HepG2 (cell line): ENCODE data around the gene GDPD1. TPM values are rescaled to one million over a fixed set of nuclear protein-coding genes. Genes with fewer than 3 reads are reported as not detected.

Experiments
- ATAC-seq: fragments of 200-7000 bp; cut with Tn5 transposase; 3 replicates; pipeline ENCODE4 v1.9.1; 2020; ENCODE audit warnings: mild to moderate bottlenecking, moderate library complexity
- BruUV-seq: library from RNA; stranded (reverse); fragments of 400-500 nt; replicated peaks from 2 replicates; lab custom pipeline; 2021; lab: Mats Ljungman, UMichigan
- CTCF ChIA-PET: fragments of 300-600 bp; formaldehyde crosslinking; extraction: SDS; loops from one replicate; lab custom pipeline; 2021; ENCODE audit warnings: low total read pairs, inconsistent platforms, low intra/inter-chr PET ratio; lab: Yijun Ruan, JAX
- POLR2A ChIA-PET: fragments of 350-600 bp; sonication (Branson Sonifier 250); formaldehyde crosslinking; loops from one replicate; lab custom pipeline; 2020; ENCODE audit warnings: antibody characterized with exemption, inconsistent platforms; lab: Yijun Ruan, JAX
- DNase-seq: peaks from one replicate; pipeline ENCODE4 v3.0.0-alpha.2; 2015; ENCODE audit warnings: low spot score
- FAIRE-seq: peaks from 3 replicates; lab custom pipeline; 2011; peaks lifted over from hg19 to GRCh38; lab: Jason Lieb, UNC
- H2AFZ ChIP-seq: one replicate; pipeline ENCODE4 v1.6.1; 2011; ENCODE audit warnings: low read length, inconsistent platforms
- H3K27ac ChIP-seq: fragments of 300-600 bp; 3 replicates; pipeline ENCODE4 v1.8.0; 2011; ENCODE audit warnings: mixed run types, mild to moderate bottlenecking, mixed read lengths, low read length, inconsistent platforms; ENCODE audit not compliant: insufficient read depth; ENCODE audit errors: extremely low read length
- H3K27me3 ChIP-seq, 2 experiments: fragments of 200-600 bp in 1 of 2; 2 replicates in 1 of 2; 3 replicates in 1 of 2; pipeline versions ENCODE4 v1.6.0 to v1.8.0; 2011; ENCODE audit warnings: low read length in 2 of 2, mild to moderate bottlenecking in 2 of 2, moderate library complexity in 2 of 2, inconsistent platforms in 1 of 2; ENCODE audit not compliant: insufficient read depth in 2 of 2, control insufficient read depth in 1 of 2
- H3K36me3 ChIP-seq, 2 experiments: fragments of 200-600 bp in 1 of 2; replicated peaks in 1 of 2; 2 replicates in 1 of 2; 3 replicates in 1 of 2; pipeline versions ENCODE4 v1.5.1 to v1.8.0; 2011; ENCODE audit warnings: low read length in 2 of 2, inconsistent platforms in 1 of 2; ENCODE audit not compliant: insufficient read depth in 2 of 2, control insufficient read depth in 1 of 2
- H3K4me1 ChIP-seq: 2 replicates; pipeline ENCODE4 v1.5.1; 2012; ENCODE audit warnings: low read length, inconsistent platforms; ENCODE audit not compliant: insufficient read depth
- H3K4me2 ChIP-seq: 2 replicates; pipeline ENCODE4 v1.6.0; 2011; ENCODE audit warnings: low read depth, low read length, inconsistent platforms
- H3K4me3 ChIP-seq, 3 experiments: fragments of 200-600 bp in 1 of 3; sonication (generic), shearing (Covaris generic) in 1 of 3; replicated peaks in 1 of 3; 2 replicates each; pipeline ENCODE4 v1.5.1; 2011 to 2016; ENCODE audit warnings: low read length in 3 of 3, inconsistent platforms in 2 of 3, low read depth in 2 of 3, mild to moderate bottlenecking in 2 of 3, control low read depth in 1 of 3, mixed read lengths in 1 of 3; ENCODE audit not compliant: insufficient read depth in 1 of 3
- H3K79me2 ChIP-seq: one replicate; pipeline ENCODE4 v1.6.1; 2011; ENCODE audit warnings: low read length, inconsistent platforms; ENCODE audit not compliant: insufficient read depth
- H3K9ac ChIP-seq: 2 replicates; pipeline ENCODE4 v1.6.0; 2011; ENCODE audit warnings: mild to moderate bottlenecking, low read depth, low read length, inconsistent platforms; ENCODE audit not compliant: insufficient read depth
- H3K9me3 ChIP-seq: 2 replicates; pipeline ENCODE4 v1.5.1; 2012; ENCODE audit warnings: mild to moderate bottlenecking, low read length
- H4K20me1 ChIP-seq: 2 replicates; pipeline ENCODE4 v1.6.0; 2011; ENCODE audit warnings: inconsistent platforms, mild to moderate bottlenecking, low read length, moderate library complexity; ENCODE audit not compliant: insufficient read depth
- AHR ChIP-seq: IDR thresholded peaks from 2 replicates; pipeline ENCODE4 v1.6.1; 2018; ENCODE audit warnings: missing genetic modification reagents, missing compliant biosample characterization
- MNT ChIP-seq: fragments of 450-650 bp; IDR thresholded peaks from 2 replicates; pipeline ENCODE4 v1.6.1; 2016
- RXRA ChIP-seq: sonication (generic); formaldehyde crosslinking; IDR thresholded peaks from 2 replicates; pipeline ENCODE4 v1.5.1; 2020; ENCODE audit warnings: missing genetic modification reagents
- ZNF10 ChIP-seq: sonication (generic); formaldehyde crosslinking; IDR thresholded peaks from 2 replicates; pipeline ENCODE4 v1.4.0; 2020; ENCODE audit warnings: mild to moderate bottlenecking, low read depth, missing genetic modification reagents, borderline replicate concordance
- WGBS: methylation state at CpG from one replicate; pipeline ENCODE4 v1.1.6; 2017; ENCODE audit warnings: low lambda C conversion rate; 5-methylcytosine and 5-hydroxymethylcytosine counted together
- in situ Hi-C: cut with HindIII; loops from 2 replicates; pipeline ENCODE4 v1.10.0; 2017; ENCODE audit warnings: low pct_unique_long_range_greater_than_20kb; ENCODE audit not compliant: extremely low pct_ligation_motif_present
- intact Hi-C: fragments of 100-400 bp; cut with micrococcal nuclease; formaldehyde crosslinking; loops from one replicate; pipeline ENCODE4 v1.10.0; 2022; ENCODE audit not compliant: unreplicated experiment
- polyA plus RNA-seq, 8 experiments: library from polyadenylated mRNA; depleted of rRNA in 3 of 8; stranded (reverse) in 7 of 8; unstranded in 1 of 8; fragments of >200 nt; fragmentation: Illumina TruSeq in 4 of 8; extraction: Trizol in 4 of 8; gene quantifications; 2 replicates each; pipeline versions ENCODE4 v1.2.1 to v1.2.3, GENCODE V29; 2011 to 2016; ENCODE audit warnings: low read depth in 4 of 8, missing spikeins in 1 of 8, mixed read lengths in 1 of 8; ENCODE audit not compliant: insufficient read depth in 1 of 8
- total RNA-seq, 5 experiments: library from RNA; depleted of rRNA; stranded (reverse); fragments of >200 nt; fragmentation: Illumina TruSeq; extraction: Trizol; gene quantifications; 2 replicates each; pipeline ENCODE4 v1.2.3, GENCODE V29; 2016; ENCODE audit warnings: low read depth in 1 of 5
- TF ChIP-seq, protein P1 (sequence below): sonication (generic); formaldehyde crosslinking; IDR thresholded peaks from 2 replicates; pipeline ENCODE4 v1.5.1; 2020; ENCODE audit warnings: missing genetic modification reagents, mild to moderate bottlenecking, borderline replicate concordance

The GDPD1 gene
- total and polyA plus RNA-seq, 2 of the 13 experiments (the other 11 are each of a cell fraction or from before 2014, with no cell fraction given) = 6.0 to 7.7 TPM

DNA sequence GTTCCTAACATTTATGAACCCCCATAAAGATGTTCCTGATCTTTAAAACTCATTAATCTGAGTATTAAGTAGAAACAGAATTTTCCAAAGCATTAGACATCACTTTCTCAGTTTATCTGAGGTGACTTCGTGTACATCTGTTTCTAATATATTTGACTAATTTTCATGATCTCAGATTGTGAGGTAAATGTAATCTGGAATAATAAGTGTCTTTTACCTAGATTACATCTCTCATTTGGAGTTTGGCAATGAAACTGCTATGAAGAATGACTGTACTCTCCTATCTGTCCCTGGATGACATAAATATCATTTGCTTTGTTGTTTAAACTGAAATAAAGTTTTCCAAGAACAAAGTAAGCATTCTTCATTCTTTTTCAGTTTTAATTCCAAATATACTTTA, 55.3 kb downstream of the GDPD1 start (continued):
- no peak for TF ChIP-seq RXRA
- no peak for TF ChIP-seq AHR (CRISPR knock-in tag)
- TF ChIP-seq, protein P1, sequence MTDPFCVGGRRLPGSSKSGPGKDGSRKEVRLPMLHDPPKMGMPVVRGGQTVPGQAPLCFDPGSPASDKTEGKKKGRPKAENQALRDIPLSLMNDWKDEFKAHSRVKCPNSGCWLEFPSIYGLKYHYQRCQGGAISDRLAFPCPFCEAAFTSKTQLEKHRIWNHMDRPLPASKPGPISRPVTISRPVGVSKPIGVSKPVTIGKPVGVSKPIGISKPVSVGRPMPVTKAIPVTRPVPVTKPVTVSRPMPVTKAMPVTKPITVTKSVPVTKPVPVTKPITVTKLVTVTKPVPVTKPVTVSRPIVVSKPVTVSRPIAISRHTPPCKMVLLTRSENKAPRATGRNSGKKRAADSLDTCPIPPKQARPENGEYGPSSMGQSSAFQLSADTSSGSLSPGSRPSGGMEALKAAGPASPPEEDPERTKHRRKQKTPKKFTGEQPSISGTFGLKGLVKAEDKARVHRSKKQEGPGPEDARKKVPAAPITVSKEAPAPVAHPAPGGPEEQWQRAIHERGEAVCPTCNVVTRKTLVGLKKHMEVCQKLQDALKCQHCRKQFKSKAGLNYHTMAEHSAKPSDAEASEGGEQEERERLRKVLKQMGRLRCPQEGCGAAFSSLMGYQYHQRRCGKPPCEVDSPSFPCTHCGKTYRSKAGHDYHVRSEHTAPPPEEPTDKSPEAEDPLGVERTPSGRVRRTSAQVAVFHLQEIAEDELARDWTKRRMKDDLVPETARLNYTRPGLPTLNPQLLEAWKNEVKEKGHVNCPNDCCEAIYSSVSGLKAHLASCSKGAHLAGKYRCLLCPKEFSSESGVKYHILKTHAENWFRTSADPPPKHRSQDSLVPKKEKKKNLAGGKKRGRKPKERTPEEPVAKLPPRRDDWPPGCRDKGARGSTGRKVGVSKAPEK (CRISPR knock-in tag) = no peak
- no peak for TF ChIP-seq ZNF10 (CRISPR knock-in tag)

- no peak overlapping the region for H3K4me3 ChIP-seq
- H3K9ac ChIP-seq = no peak overlapping the region
- no peaks in the 10 kb centered on the region for H3K27me3 ChIP-seq
- no peaks in the 10 kb centered on the region for H3K4me1 ChIP-seq
- H2AFZ ChIP-seq = no peak overlapping the region
- H3K27ac ChIP-seq = no peak overlapping the region
- WGBS = 96% methylated on average over 4 of the region's 4 CpGs
- DNase-seq (no peak), FAIRE-seq (no peak), ATAC-seq (no peak)
- H3K9me3 ChIP-seq = no peaks in the 10 kb centered on the region
- H3K36me3 ChIP-seq = no peaks in the 10 kb centered on the region
- no peaks in the 10 kb centered on the region for H3K79me2 ChIP-seq
- POLR2A ChIA-PET = no interaction called here
- no peak overlapping the region for H3K4me2 ChIP-seq
- intact Hi-C loops (no loop called here), in situ Hi-C loops (no loop called here)
- no peak for TF ChIP-seq MNT
- CTCF ChIA-PET = no interaction called here
- no TSS peak for BruUV-seq
- no peaks in the 10 kb centered on the region for H4K20me1 ChIP-seq
Observed at GRCh38 chr17:59277031-59277430, 56.7 kb downstream of the GDPD1 start.
